Peyer's patch (tissue), 4 donors: ENCODE results near the gene GAS6. TPM values are rescaled to one million over a fixed set of nuclear protein-coding genes. Genes with fewer than 3 reads are reported as not detected.

Source experiments
- DNase-seq, 3 donors: peaks; one replicate each; pipeline ENCODE4 v3.0.0-alpha.2; 2017 to 2019
- H3K27ac ChIP-seq, 4 donors: fragments of 200-600 bp; sonication (generic); one replicate each; pipeline ENCODE4 v1.5.1; 2016 to 2019
- H3K27me3 ChIP-seq, 2 donors: fragments of 200-600 bp; sonication (generic); one replicate each; pipeline ENCODE4 v1.5.1; 2019
- H3K36me3 ChIP-seq, 3 donors: fragments of 200-600 bp; sonication (generic); one replicate each; pipeline ENCODE4 v1.5.1; 2016 to 2019
- H3K4me1 ChIP-seq, 4 donors: fragments of 200-600 bp; sonication (generic); one replicate each; pipeline ENCODE4 v1.5.1; 2016 to 2019
- H3K4me3 ChIP-seq, 4 donors: fragments of 200-600 bp; sonication (generic); 1 replicate in 3 of 4; 2 replicates in 1 of 4; pipeline ENCODE4 v1.5.1; 2016 to 2019; ENCODE audit warnings: mild to moderate bottlenecking in 1 of 4
- H3K9me3 ChIP-seq, 4 donors: fragments of 200-600 bp; sonication (generic); one replicate each; pipeline ENCODE4 v1.5.1; 2016 to 2019; ENCODE audit warnings: mild to moderate bottlenecking in 1 of 4
- POLR2A ChIP-seq, 2 donors: fragments of 450-650 bp; IDR thresholded peaks; one replicate each; pipeline ENCODE4 v1.5.1; 2017; ENCODE audit warnings: antibody characterized with exemption in 2 of 2, mild to moderate bottlenecking in 2 of 2, moderate library complexity in 2 of 2
- total RNA-seq, 4 donors: library from RNA; depleted of rRNA; stranded (reverse); fragments of >200 nt; gene quantifications; one replicate each; pipeline ENCODE4 v1.1.0, GENCODE V29; 2016
- TF ChIP-seq, protein P1 (sequence below), 6 experiments: fragments of 450-650 bp in 4 of 6; fragments of 200-600 bp in 2 of 6; sonication (generic) in 1 of 6; IDR thresholded peaks; one replicate each; pipeline ENCODE4 v1.5.1; 2017 to 2019; ENCODE audit warnings: antibody characterized with exemption in 6 of 6, mild to moderate bottlenecking in 3 of 6, moderate library complexity in 1 of 6

The GAS6 gene
- total RNA-seq, 4 donors from 2014 or later = 132 to 226 (median 154) TPM

DNA sequence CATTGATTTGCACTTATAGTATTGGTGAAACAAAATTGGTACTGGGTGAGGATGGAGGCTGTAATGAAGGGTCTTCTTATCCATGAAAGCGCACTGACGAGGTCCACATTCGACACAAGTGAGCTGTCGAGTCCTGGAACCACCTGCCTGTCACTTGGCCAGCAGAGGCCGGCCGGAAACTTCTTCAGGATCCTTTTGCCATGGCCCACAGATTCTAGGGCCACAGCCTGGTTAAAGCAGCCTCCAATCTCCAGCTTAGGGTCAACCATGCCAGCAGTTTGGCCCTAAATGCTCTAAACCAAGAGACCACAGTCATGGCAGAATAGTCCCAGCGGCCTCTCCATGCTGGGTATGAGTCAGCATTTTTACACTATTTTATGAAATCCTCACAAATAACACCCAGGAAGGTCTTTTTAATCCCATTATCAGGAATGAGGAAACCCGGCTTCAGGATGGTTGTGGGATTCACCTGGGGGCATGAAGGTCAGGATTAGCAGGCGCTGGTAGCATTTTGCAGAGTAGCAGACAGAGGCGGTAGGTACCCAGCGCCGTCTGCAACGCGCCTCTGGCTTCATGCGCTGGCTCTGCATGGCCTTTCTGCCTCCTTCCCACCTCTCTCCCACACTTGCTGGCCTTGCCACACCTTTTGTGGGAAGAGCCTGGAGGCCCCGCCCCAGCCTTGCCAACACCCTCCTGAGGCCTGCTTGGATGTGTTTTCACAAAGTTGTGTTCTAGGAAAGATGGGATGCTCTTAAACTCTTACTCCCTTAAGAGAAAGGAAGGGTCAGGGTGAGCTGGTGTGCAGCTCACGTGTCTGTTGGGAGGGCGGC is 15.2 kb downstream of the GAS6 start:
- DNase-seq = peak in 2 of 3 donors; percentile 74 to 84
- peaks cover 0 to 67% (median 8%) of the 10 kb centered on the region in 4 donors for H3K4me1 ChIP-seq
- peaks cover 0 to 24% (median 0%) of the 10 kb centered on the region in 3 donors for H3K36me3 ChIP-seq
- H3K27ac ChIP-seq = peak overlapping the region in 2 of 4 donors; percentile 23 to 33
- TF ChIP-seq, protein P1, sequence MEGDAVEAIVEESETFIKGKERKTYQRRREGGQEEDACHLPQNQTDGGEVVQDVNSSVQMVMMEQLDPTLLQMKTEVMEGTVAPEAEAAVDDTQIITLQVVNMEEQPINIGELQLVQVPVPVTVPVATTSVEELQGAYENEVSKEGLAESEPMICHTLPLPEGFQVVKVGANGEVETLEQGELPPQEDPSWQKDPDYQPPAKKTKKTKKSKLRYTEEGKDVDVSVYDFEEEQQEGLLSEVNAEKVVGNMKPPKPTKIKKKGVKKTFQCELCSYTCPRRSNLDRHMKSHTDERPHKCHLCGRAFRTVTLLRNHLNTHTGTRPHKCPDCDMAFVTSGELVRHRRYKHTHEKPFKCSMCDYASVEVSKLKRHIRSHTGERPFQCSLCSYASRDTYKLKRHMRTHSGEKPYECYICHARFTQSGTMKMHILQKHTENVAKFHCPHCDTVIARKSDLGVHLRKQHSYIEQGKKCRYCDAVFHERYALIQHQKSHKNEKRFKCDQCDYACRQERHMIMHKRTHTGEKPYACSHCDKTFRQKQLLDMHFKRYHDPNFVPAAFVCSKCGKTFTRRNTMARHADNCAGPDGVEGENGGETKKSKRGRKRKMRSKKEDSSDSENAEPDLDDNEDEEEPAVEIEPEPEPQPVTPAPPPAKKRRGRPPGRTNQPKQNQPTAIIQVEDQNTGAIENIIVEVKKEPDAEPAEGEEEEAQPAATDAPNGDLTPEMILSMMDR (IDR thresholded peaks at IDR 0.05) = peak in 3 of 6 experiments; percentile 7 to 40 (median 36)
- peak in 1 of 2 donors; percentile 50 for TF ChIP-seq POLR2A (IDR thresholded peaks at IDR 0.05)
- no peaks in the 10 kb centered on the region for H3K27me3 ChIP-seq
- H3K9me3 ChIP-seq = no peaks in the 10 kb centered on the region
- no peak overlapping the region for H3K4me3 ChIP-seq

DNA sequence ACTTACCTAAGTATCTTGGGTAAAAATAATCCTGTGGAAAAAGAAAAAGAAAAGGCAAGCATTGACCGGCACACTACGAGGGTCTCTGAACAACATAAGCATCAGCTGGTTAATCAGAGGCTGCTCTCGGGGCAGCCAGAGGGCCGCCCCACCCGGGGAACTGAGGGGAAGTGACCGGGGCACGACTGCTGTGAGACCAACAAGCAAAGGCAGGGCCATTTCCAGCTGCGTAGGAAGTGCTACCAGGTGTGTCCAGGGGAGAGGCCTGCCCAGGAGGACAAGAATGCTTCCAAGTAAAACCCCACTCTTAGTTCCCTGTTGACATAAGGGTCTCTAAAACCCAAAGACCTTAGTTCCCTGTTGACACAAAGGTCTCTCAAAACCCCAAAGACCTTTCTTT is 15.9 kb downstream of the GAS6 start:
- Histone ChIP-seq H3K27ac (no peak overlapping the region), H3K4me3 (no peak overlapping the region), H3K27me3 (no peaks in the 10 kb centered on the region), H3K36me3 (peaks cover 0 to 30% (median 0%) of the 10 kb centered on the region in 3 donors), H3K4me1 (peaks cover 0 to 60% (median 5%) of the 10 kb centered on the region in 4 donors), H3K9me3 (no peaks in the 10 kb centered on the region)
- TF ChIP-seq POLR2A (IDR thresholded peaks at IDR 0.05) = no peak
- TF ChIP-seq, protein P1 (IDR thresholded peaks at IDR 0.05) = no peak
- peak in 1 of 3 donors; percentile 33 for DNase-seq

DNA sequence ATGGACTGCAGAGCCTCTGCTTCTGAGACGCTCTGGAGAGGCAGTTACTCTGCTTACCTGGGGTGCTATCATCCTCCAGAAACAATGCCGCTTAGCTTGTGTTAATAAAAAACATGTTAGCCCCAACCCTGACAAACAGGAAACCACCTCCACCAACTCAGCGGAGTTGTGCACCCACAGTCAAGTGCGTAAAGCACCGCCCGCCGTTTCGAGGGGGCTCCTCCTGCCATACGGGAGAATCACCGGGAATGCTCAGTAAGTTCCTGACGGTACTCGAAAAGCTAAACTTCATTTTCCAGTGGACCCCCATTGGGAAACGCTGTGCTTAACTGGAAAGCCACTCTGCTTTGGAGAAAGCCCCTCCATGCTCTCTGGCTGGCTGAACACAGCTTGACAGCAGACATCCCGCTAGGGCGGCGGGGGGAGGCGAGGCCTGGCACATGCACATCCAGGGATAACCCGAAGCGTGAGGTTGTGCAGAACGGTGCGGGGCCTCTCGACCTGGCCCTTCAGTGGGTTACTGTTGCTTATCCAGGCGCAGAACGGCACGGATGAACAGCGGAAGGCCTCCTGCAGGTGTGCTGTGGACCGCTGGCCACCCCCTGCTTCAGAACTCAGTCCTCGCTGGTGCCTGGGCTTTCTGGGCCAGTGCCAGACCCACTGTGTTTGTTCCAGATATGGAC is 17.1 kb downstream of the GAS6 start:
- peaks cover 0 to 30% (median 0%) of the 10 kb centered on the region in 3 donors for H3K36me3 ChIP-seq
- H3K9me3 ChIP-seq = no peaks in the 10 kb centered on the region
- peak in 2 of 3 donors; percentile 45 to 46 for DNase-seq
- no peak overlapping the region for H3K27ac ChIP-seq
- no peaks in the 10 kb centered on the region for H3K27me3 ChIP-seq
- H3K4me3 ChIP-seq = no peak overlapping the region
- H3K4me1 ChIP-seq = peaks cover 0 to 48% (median under 1%) of the 10 kb centered on the region in 4 donors
- no peak for TF ChIP-seq POLR2A (IDR thresholded peaks at IDR 0.05)
- TF ChIP-seq, protein P1 (IDR thresholded peaks at IDR 0.05) = no peak

DNA sequence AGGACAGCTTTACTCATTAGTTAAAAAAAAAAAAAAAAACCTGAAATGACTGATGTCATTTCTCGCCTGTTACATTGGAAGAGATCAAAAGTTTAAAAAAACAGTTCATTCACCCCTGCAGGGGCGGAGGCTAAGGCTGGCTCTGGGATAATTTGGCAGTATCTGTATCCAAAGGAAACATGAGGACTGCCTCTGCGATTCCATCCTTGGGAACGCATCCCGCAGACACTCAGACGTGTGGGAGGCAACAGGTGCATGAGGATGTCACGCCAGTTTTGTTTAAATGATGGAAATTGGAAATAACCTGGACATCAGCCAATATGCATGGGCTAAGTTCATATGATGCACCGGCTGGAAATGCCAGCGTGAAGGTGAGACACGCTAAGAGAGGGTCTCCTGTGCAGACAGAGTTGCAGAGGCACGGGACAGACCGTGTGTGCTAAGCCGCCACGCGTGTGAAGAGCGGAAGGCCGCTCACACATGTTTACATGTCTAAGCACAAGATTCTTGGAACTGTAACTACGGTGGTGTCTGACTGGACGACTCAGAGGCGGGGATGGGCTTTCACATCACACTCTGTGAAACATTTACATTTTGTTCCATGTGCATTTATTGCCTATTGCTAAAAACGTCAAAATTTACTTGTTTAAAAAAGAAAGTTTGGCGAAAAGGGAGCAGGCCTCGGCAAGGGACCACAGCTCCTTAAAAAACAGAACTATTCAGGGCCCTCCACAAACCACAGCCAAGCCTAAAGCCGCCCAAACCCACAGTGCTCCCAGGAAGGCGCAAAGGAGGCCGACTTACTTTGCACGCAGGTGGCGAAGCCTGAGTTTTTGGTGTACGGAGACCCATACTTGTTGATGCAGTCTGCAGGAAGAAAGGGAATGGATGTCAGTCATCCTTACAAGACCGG is 17.9 kb downstream of the GAS6 start:
- Histone ChIP-seq H3K27me3 (no peaks in the 10 kb centered on the region), H3K9me3 (no peaks in the 10 kb centered on the region), H3K36me3 (peaks cover 0 to 30% (median 0%) of the 10 kb centered on the region in 3 donors), H3K27ac (no peak overlapping the region), H3K4me3 (no peak overlapping the region), H3K4me1 (peaks cover 0 to 50% (median 0%) of the 10 kb centered on the region in 4 donors)
- DNase-seq = peak in 1 of 3 donors; percentile 34
- TF ChIP-seq, protein P1 (IDR thresholded peaks at IDR 0.05) = no peak
- TF ChIP-seq POLR2A (IDR thresholded peaks at IDR 0.05) = no peak

DNA sequence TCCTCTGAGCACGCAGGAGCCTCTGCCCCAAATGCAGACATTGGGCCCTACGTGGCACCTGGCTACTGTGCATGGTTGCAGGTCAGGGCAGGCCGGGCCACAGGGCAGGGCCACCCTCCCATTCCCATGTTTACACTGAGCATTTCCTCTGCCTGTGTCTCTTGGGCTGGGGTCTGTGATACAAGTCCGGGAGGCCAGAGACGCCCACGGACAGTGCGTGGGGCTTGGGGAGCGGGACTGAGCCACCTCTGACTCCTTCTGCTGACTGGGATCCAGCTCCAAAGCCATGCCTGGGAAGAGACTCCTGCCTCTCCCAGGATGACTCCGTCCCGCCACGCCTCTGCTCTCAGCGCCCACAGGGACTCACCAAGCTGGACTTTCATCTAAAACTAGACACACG is 18.8 kb downstream of the GAS6 start:
- peak in 2 of 3 donors; percentile 58 to 70 for DNase-seq
- H3K4me1 ChIP-seq = peaks cover 0 to 55% (median 4%) of the 10 kb centered on the region in 4 donors
- no peaks in the 10 kb centered on the region for H3K27me3 ChIP-seq
- H3K36me3 ChIP-seq = peaks cover 0 to 30% (median 0%) of the 10 kb centered on the region in 3 donors
- H3K27ac ChIP-seq = no peak overlapping the region
- H3K9me3 ChIP-seq = no peaks in the 10 kb centered on the region
- TF ChIP-seq, protein P1 (IDR thresholded peaks at IDR 0.05) = no peak
- no peak for TF ChIP-seq POLR2A (IDR thresholded peaks at IDR 0.05)
- no peak overlapping the region for H3K4me3 ChIP-seq
